EL (cell line): ENCODE results near the gene NEB.

ENCODE experiments used
- DNase-seq: peaks from one replicate; pipeline ENCODE4 v3.0.0-alpha.2; 2016

Gene NEB

GRCh38 chr2:151544449-151544848, 189.8 kb downstream of the NEB start:
- DNase-seq = no peak

DNA sequence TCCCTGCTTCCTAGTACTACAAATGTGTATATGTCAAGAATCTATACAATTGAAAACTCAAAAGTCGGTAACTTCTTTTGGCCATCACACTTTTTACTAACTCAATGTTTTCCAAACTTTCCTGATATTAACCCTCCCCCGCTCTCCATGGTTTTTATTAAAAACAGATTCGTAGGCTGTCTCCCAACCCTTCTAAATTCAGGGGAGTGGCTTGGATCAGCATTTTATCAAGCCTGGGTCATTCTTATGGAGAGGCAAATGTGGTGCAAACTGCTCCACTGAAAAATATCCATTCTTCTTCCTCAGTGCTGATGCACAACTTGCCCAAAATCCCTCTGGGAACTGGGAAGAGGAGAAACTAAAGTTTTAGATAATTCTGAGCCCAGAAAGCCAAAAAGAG, 190.4 kb downstream of the NEB start:
- no peak for DNase-seq

GRCh38 chr2:151534001-151534400, 200.3 kb downstream of the NEB start:
- no peak for DNase-seq

DNA sequence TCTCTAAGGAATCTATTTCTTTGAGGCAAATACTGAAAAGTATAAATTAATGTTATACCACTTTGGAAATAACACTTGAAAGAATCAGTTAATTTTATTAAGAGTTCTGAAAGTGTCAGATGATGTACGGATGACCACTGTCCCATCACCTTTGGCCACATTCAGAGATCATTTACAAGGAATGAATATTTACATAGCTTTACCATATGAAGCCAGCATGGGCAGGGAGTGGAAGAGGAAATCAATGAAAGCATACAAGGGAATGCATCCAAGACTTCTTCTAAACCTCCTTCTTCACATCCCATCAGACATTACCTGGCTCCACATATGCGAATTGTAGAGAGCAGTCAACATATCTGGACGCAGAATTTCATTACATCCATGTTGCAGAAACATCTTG, 201.1 kb downstream of the NEB start:
- DNase-seq = no peak

- DNase-seq = no peak
These were observed 207.6 kb downstream of the NEB start for GRCh38 chr2:151526572-151527090.

DNA sequence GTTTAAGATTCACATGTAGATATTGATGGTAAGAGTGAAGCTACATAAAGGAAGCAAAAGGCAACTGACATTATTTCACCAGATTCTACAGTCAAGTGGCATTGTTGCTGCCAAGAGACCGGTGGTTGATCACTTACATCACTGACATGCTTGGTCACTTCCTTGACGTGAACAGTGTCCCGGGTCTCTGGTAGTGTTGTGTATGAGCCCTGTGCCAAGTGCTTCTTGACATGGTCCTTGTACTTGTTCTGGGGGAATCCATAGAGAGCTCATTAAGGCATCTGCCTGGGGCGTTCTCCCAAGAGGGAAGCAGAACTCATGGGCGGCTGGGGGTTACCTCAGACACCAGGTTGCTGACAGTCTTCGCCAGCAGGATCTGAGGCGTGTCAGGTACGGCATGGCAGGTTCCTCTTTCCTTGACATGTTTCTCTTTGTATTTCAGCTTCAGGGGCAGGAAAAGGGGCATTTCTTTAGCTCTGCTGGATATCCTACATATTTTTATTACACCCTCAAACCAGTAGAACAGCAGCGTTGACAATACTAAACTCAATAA, 208.4 kb downstream of the NEB start:
- DNase-seq = no peak

- DNase-seq = peak; percentile 10
These were observed 210.4 kb downstream of the NEB start for GRCh38 chr2:151523850-151524249.

- no peak for DNase-seq
These were observed 211.7 kb downstream of the NEB start for GRCh38 chr2:151522556-151522955.

GRCh38 chr2:151520976-151521375, 213.3 kb downstream of the NEB start:
- DNase-seq = no peak

DNA sequence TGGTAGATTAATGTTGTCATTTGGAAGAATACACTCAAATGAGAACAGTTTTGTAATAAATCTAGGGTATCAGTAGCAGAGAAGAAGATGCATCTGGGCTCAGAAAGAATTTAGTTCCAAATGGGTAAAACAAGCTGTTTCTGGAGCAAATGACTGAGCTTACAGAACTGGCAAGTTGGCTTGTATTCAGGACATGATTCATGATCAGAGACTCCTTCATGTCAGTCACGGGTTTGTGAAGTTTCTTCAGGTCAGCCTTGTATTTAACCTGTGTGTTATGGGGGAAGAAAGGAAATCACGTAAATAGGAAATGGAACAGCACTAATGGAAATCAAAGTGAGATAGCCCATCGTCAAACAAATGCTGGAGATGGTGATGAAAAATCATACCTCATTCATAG, 215.5 kb downstream of the NEB start:
- peak; percentile 3 for DNase-seq

GRCh38 chr2:151508519-151508918, 225.8 kb downstream of the NEB start:
- DNase-seq = no peak

- DNase-seq = no peak
These were observed 228.1 kb downstream of the NEB start for GRCh38 chr2:151506170-151506569.

GRCh38 chr2:151498178-151498577, 236.1 kb downstream of the NEB start:
- DNase-seq = no peak

- DNase-seq = no peak
These were observed 242.8 kb downstream of the NEB start for GRCh38 chr2:151491496-151491895.

- DNase-seq = no peak
These were observed 244.0 kb downstream of the NEB start for GRCh38 chr2:151490276-151490675.

DNA sequence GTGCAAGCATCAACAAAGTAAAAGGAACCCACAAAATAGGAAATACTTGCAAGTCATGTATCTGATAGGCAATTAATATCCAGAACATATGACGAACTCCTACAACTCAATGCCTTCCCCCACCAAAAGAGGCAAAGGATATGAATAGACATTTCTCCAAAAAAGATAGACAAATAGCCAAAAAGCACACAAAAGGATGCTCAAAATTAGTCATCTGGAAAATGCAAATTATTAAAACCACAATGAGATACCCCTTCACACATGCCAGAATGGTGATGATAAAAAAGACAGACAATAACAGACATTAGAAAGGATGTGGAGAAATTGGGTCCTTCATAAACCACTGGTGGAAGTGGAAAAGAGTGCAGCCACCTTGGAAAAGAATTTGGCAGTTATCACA, 248.2 kb downstream of the NEB start:
- DNase-seq = no peak

- DNase-seq = no peak
These were observed 250.2 kb downstream of the NEB start for GRCh38 chr2:151484100-151484499.

DNA sequence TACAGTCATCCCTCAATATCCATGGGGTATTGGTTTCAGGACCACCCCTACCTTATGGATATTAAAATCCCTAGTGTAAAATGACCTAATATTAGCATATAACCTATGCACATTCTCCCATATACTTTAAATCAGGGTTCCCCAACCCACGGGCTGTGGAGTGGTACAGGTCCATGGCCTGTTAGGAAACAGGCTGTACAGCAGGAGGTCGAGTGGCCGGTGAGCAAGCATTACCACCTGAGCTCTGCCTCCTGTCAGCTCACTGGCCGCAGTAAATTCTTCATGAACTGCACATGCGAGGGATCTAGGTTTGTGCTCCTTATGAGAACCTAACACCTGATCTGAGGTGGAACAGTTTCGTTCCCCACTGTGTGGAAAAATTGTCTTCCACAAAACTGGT, 250.7 kb downstream of the NEB start:
- no peak for DNase-seq

DNA sequence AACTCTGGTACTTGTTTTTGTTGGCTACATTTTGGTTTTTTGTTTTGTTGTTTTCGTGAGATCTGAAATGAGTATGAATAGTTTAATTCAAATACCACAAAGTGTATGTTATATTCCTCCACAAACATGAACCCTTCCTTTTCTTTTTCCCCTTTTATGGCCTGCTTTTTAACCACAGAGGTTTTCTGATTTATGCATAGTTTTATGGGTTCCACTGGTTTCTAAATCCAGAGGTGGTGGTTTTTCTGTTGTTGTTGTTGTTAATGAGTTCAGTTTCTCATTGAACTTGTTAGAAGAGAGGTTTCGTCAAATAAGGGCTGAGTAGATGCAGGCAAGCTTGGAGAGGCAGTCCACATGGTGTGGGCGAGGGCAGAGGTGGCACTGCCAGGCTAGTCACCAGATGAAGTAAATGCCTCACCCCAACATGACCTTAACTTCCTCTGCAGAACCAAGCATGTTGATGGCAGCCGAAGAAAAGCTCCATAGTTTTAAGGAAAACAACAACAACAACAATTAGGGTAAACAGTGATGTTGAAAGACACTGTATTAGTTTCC, 252.0 kb downstream of the NEB start:
- no peak for DNase-seq

- DNase-seq = no peak
These were observed 252.5 kb downstream of the NEB start for GRCh38 chr2:151481744-151482143.

GRCh38 chr2:151478011-151478410, 256.3 kb downstream of the NEB start:
- DNase-seq = peak; percentile 43

DNA sequence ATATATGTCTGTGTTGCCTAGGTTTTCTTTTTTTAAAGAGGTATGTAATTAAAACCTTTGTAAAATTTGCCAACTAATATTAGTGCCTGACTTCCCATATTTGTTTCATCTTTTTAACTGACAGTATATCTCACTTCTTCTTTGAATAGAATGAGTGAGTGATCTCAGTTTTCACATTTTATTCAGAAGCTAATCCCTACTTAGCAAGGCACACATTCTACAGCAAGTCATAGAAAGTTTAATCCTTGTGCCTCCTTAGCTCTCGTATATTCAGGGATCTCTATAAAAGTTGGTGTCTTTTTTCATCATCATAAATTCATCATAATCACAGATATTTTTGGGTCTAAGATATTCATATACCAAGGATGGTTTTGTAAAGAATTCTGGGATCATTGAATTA, 258.0 kb downstream of the NEB start:
- no peak for DNase-seq

GRCh38 chr2:151475071-151475470, 259.2 kb downstream of the NEB start:
- no peak for DNase-seq

DNA sequence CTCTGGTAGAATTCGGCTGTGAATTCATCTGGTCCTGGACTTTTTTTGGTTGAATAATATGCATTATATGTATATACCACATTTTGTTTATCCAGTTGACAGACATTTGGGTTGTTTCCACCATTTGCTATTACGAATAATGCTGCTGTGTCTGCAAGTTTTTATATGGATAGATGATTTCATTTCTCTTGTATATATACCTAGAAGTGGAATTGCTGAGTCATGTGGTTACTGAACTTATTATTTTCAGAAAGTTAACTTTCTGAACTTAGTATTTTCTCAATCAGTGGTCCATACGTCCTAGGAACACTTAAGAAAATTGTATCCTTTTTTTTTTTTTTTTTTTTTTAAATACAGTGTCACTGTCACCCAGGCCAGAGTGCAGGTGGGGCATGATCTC, 261.3 kb downstream of the NEB start:
- no peak for DNase-seq

GRCh38 chr2:151470556-151470955, 263.7 kb downstream of the NEB start:
- no peak for DNase-seq
